NCI-H2171 treated with DMSO at 0.1 percent for 48 hours (cell line): ENCODE data around the gene PRH1.

Experiments
- DNase-seq: peaks from one replicate; lab custom pipeline; 2025; lab: John Stamatoyannopoulos, UW

Gene PRH1

DNA sequence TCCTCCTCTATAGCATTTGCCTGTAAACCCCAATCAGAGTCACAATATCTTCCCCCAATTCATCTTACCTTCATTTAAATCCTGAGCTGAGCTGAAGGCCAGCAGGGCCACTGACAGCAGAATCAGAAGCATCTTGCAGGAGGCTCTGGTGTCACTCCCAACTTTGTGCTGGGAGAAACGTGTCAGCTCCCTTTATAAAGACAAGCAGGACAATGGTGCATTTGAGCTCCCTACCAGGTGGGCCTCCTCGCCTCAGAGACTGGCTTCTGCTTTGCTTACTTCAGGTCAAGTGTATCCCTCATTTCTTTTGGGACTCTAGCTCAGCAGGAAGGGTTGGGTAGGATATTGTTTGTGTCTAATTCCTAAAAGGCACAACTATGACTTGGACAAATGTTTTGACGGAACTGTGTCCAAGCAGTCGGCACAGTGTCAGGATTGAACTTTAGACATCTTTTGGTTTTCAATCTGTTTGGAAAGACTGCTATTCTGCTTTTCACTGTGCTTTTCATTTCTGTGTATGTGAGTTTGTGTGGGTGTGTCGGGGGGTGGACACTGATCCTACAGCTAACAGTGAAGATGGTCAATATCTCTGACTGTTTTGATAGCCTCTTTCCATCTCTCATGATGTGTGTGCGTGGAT, at the start of gene PRH1:
Gene PRH1 (minus strand): TSS at position 170 of the 640 bp plus-strand sequence. CDS start 38 bp downstream, at position 132.
- no peak for DNase-seq

DNA sequence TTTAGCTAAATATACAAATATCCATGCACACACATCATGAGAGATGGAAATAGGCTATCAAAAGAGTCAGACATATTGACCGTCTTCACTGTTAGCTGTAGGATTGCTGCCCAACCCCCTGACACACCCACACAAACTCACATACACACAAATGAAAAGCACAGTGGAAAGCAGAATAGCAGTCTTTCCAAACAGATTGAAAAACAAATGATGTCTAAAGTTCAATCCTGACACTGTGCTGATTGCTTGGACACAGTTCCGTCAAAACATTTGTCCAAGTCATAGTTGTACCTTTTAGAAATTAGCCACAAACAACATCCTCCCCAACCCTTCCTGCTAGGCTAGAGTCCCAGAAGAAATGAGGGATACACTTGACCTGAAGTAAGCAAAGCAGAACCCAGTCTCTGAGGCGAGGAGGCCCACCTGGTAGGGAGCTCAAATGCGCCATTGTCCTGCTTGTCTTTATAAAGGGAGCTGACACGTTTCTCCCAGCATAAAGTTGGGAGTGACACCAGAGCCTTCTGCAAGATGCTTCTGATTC, 44.8 kb upstream of the PRH1 start, which contains the start of gene PRH2:
Gene PRH2 (plus strand): TSS at position 491 of the 541 bp plus-strand sequence. CDS start 38 bp downstream, at position 529.
- DNase-seq = no peak

DNA sequence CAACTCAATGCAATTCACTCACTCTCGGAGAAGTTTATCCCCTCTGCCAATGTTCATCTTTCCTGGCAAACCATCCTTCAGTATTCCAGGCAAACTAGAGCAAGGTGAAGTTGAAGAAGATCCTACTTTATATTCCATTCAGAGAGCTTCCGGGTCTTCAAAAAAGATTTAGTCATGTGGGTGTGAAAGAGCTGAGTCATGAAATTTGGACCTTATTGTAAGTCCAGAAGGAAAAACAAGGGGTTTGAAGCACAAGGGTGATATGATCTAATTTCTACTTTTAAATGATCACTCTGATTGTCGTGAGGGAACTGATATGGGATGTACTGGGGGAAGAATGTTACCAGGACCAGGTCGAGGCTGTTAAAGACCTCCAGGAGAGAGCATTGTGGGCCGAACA, 42.2 kb upstream of the PRH1 start:
- DNase-seq = no peak

DNA sequence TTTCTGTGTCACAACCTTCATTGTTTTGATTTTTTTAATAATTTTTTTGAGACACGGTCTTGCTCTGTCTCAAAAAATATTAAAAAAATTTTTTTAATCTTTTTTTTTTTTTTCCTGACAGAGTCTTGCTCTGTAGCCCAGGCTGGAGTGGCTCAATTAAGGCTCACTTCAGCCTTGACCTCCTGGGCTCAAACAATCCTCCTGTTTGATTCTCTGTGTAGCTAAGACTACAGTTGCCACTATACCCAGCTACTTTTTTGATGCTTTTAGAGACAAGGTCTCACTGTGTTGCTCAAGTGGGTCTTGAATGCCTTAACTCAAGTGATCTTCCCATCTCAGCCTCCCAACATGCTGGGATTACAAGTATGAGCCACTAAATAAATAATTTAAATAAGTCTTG, 35.8 kb upstream of the PRH1 start:
- DNase-seq = no peak

DNA sequence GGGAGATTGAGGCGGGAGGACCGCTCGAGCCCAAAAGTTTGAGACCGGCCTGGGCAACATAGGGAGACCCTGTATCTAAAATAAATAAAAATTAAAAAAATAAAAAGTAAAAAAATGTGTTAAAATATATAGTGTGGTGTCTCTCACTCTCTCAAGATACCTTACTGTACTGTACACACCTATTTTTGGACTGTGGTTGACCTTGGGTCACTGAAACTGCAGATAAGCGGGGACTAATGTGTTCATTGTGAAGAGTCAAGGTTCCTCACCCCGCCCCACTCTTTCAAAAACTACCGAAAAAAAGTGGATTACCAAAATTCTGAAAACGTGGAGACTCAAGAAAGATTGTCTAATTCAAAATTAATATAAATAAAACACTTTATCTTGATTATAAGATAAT, 26.3 kb upstream of the PRH1 start:
- DNase-seq = no peak

DNA sequence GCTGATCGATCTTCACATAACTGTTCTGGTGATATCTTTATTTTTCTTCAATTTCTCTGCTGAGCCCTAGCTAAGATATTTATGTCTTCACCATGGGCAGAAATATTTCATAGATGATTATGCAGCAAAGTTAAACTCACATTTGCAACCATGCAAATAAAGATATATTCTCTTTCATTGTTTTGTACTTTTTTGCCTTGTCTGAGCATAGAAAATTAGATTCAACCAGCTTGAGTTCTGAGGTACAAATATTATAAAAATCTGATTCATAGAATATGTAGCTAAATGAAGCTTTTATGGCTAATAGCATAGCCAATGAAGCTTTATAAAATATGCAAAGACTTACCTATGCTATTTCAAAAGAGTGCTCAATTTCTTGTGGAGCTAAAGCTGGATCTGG, 25.4 kb upstream of the PRH1 start, which contains the start of gene TAS2R13:
Gene TAS2R13 (minus strand): TSS at position 101 of the 400 bp plus-strand sequence. CDS start 264 bp downstream, outside the sequence.
- no peak for DNase-seq

DNA sequence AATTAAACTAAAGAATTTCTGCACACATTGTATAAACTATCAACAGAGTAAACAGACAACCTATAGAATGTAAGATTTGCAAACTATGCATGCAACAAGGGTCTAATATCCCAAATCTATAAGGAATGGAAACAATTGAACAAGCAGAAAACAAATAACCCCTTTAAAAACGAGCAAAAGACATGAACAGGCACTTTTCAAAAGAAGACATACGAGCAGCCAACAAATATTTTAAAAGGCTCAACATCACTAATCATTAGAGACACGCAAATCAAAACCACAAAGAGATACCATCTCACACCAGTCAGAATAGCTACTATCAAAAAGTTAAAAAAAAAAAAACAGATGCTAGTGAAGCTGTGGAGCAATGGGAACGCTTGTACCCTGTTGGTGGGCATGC, 20.6 kb upstream of the PRH1 start:
- no peak for DNase-seq

DNA sequence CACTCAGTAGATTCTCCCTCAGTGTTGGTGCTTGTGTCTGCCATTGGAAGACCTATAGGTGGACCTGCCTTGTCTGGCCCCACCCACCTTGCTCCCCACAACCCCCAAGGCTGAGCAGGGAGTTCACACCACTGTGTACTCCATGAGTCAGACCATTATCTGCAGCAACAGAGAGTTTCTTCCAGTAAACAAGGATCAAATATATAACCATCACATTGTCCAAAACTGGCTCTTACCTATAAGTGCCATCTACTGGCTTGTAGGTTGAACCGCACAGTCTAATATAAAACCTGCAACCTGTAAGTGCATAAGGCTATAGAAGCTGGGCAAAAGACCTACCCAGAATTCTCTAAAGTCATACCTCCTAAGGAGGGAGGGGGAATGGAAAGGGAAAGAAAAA, 17.4 kb upstream of the PRH1 start:
- no peak for DNase-seq

DNA sequence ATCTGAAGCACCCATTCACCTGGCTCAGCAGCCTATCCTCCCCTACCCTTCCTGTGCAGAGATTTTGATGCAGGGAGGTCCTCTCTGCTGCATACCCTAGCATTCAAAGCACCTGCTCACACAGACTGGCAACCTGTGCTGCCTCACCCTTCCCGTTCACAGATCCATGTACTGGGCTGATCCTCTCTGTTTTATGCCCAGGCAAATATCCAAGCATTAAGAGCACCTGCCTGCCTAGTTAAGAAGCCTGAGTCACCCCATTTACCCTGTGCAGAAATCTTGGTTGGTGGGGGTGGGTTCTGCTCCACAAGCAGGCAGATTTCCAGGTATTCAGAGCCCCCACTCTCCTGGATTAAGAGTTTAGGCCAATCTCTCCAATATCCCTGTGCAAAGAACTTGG, 16.9 kb upstream of the PRH1 start:
- no peak for DNase-seq

DNA sequence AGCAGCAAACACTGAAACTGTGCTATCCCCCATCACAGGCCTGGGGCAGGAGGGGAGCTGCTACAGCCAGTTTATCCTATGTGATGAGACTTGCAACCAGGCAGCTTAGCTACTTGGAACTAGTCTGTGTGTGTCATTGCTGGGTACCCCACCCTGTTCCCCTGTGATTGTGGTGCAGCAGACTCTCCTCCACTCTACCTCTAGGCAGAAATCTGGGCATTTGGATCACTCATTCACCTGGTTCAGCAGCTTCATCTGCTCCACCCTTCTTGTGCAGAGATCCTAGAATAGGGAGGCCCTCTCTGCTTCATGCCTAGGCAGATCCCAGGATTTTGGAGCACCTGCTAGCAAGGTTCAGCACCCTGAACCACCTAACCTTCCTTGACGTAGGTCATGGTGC, 16.5 kb upstream of the PRH1 start:
- no peak for DNase-seq

DNA sequence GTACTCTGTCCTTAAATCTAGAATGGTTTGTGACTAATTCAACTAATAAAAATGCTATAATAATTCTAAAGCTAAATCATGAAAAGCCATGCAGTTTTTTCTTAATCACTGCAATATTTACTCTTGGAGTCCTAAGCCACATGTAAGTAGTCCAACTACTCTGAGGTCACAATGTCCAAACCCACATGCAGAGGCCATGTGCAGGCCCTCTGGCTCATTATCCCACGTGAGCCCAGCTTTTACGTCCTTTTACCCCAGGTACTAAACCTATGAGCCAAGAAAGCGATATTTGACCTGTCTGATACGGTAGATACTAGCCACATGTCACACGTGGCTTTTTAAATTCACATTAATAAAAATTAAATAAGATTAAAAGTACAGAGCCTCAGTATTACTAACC, 12.8 kb upstream of the PRH1 start:
- DNase-seq = no peak

DNA sequence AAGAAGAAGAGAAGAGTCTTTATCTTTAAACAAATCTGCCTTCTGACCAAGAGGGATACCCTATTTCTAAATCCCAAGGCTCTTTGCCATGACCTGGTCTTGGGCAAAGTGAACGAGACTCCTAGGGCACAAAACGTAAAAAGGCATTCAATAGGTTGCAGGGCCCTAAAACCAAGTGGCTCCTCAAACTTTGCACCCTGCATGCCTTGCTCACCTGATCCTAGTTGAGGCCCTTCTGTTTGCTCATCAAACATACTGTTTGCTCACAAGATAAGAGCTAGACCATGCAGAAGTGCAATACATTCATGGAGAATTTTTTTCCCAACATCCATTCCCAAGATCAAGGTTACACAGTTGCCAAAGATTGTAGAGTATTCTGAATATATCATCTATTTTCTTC, 7.9 kb upstream of the PRH1 start:
- no peak for DNase-seq

DNA sequence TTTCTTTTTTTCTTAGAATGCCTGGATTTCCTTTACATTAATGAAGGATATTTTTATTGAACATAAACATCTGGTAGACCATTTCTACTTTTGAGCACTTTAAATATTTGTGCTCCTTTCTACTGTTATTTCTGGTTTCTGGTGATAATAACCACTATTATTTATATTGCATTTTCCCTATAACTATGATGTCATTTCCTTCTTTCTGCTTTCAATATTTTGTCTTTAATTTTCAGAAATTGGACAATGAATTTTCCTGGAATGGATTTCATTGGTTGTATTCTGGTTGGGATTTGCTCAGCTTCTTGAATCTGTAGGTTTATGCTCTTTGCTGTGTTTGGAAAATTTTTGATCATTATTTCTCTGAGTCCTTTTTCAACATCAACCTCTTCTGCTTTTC, 5.2 kb upstream of the PRH1 start:
- DNase-seq = no peak

DNA sequence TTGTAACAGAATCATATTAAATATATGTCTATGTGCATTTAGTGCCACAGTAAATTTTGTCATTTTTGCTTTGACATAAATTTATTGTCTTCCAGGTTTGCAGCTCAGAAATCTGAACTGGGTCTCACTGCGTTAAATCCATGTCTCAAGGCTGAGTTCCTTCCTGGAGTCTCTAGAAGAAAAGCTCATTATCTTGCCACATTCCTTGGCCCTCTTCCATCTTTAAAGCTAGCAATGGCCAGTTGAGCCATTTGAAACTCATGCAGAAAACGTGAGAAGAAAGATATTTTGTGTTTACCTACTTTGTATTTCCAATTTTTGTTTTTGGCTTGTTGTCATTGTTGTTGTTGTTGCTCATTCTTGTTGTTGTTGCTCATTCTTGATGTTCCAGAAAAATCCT, 10.7 kb downstream of the PRH1 start:
- DNase-seq = no peak

DNA sequence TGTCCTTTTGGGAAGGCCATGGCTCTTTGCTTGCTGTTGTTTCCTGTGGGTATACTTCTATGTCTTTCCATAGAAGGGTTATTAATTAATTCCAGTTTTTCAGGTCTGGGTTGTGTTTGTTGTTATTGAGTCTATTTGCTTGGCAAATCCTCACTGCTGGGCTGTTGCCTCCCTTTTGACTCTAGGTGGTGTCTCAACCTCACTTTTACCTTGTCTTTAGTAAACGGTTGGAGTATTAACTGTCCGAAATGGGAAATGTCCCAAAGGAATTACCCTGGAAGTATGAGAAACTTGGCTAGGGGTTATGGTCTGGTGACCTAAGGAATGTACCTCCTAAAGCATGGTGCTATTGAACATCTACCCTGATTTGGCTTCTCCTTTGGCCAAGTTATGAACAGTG, 16.7 kb downstream of the PRH1 start:
- no peak for DNase-seq

DNA sequence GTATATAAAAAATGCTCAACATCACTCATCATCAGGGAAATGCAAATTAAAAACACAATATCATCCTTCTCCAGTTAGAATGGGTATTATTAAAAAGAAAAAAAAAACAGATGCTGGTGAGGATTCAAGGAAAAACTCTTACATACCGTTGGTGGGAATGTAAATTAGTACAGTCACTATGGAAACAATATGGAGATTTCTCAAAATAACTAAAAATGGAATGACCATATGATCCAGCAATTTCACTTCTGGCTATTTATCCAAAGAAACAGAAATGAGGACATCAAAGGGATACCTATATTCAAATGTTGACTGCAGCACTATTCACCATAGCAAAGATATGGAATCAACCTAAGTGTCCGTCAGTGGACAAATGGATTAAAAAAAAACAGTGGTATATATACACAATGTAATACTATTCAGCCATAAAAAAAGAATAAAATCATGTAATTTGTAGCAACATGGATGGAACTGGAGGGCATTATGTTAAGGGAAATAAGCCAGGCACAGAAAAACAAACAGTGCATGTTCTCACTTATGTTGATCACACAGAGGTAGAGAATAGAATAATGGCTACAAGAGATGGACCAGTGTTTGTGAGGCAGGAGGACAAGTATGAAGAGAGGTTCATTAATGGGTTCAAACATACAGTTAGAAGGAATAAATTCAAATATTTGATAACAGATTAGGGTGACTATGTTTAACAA, 20.4 kb downstream of the PRH1 start:
- DNase-seq = no peak

DNA sequence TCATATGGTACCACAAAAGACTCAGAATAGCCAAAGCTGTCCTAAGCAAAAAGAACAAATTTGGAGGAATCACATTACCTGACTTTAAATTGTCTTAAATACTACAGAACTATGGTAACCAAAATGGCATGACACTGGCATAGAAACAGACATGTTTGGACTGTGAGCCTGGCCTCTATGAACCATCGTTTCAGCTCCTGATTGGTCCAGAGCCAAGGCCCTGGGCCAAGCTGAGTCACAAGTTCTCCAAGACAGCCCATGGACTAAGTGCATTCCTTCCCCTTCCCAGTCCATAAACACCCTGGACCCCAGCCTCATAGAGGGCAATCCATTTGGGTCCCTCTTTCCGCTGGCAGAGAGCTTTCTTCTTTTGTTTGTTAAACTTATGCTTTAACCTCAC, 22.7 kb downstream of the PRH1 start:
- DNase-seq = no peak

DNA sequence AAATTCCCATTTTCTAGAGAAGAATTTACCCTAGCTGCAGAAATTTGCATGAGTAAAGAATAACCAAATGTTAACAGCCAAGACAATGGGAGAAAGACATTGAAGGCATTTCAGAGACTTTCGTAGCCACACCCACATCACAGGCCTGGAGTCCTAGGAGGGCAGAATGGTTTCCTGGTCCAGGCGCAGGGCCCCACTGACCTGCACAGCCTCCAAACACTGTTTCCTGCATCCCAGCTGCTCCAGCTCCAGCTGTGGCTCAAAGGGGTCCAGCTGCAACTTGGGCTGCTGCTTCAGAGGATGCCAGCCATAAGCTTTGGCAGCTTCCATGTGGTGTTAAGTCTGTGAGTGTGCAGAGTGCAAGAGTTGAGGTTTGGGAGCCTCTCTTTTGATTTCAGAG, 28.2 kb downstream of the PRH1 start:
- DNase-seq = no peak

DNA sequence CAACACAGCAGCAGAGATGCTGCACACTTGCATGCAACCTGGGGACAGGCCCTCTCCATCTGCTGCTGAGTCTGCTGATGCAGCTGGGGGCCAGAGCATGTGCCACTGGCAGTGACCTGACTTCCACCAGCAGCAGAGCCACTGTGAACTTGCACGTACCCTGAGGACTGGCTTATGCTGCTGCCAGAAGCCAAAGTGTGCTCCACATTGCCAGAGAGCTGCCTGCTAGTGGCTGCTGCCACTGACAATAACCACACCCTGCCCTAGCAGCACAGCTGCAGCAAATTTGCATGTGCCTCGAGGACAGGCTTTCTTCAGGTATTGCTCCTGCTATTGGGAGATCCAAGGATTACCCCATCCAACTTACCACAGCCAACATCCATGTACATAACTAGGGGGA, 30.3 kb downstream of the PRH1 start:
- DNase-seq = no peak

DNA sequence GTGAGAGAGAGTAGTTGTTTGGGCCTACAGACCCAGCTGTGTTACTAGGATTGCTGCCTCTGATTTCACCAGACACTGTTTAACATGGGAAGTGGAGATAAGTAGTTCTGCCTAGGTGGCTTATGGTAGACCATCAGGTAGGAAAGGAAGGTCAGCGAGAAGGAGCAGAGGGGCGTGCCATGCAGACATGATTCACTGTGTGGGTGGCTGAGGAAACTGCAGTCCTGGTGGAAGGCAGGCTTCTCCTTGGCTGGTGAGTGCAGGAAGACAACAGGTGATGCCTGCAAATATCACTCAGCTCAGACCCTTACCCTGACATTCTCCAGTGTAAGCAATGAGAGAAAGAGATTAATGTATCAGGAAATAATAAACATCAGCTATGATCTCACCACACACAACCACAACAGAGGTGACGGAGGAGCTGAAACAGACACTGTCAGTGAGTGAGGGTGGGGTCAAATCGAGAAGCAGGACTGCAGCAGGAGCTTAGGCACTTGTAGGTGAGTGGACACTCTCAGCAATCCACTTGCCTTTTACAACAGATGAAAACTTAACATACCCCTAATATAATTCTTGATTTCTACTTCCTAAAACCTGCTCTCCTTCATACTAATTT, 32.7 kb downstream of the PRH1 start:
- DNase-seq = no peak

DNA sequence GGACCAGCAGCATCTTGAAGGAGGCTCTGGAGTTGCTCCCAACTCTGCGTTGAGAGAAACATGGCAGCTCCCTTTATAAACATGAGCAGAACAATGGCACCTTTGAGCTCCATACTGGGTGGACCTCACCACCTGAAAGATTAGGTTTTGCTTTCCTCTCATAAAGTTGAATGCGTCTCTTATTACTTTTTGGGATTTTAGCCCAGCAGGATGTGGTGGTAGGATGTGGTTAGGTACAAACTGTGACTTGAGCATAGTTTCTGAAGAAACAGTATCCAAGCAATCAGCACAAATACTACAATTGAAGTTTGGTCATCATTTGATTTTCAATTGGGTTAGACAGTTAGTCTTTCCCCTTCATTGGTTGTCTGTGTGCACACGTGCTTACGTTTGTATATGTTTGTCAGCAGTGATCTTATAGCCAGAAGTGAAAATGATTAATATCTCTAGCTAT, 34.6 kb downstream of the PRH1 start, which contains the start of gene PRR4:
Gene PRR4 (minus strand): TSS at position 51 of the 454 bp plus-strand sequence. CDS start 38 bp downstream, at position 13.
- DNase-seq = no peak

DNA sequence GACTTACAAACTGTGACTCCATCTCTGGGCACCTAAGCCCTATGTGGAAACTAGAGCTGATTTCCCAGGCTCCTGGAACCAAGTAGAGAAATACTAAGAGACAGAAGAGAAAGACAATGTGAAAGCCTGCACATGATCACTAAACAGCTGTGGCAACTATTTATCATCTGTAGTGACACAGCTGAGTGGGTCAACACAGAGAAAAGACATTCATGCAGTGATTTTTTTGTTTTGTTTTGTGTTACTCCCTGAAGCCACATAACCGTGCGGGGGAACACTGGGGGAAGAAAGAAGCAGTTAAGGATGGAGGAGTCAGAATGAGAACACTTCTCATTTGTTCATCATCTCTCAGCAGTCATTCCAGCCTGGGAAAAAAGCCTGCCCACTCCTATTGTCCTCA, 36.3 kb downstream of the PRH1 start:
- no peak for DNase-seq

DNA sequence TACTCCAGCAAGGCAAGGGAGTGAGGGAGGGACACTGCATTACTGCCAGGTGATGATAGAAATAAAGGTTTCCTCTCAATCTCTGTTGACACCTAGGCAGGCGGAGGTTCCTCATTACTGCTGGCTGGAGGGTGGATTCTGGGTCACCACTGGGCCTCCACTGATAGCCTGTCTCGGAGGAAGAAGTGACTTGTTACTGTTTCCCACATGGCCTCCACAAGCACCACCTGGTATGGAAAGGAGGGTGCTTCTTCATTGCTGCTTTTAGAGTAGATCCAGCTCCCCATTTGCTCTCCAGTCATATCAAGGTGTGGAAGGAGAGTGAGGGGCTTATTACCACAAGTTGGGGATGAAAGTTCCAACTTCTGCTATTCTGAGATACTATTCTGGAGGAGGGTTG, 41.2 kb downstream of the PRH1 start:
- no peak for DNase-seq
